Stimulated activated CD4-positive, alpha-beta T cell treated with anti-CD3 and anti-CD28 coated beads, TNF-alpha, amount 100 ng/mL, for 1 hour (primary cell): Measurements from ENCODE around the gene KANSL1.

Experiments used
- DNase-seq, 3 donors: peaks; one replicate each; pipeline ENCODE4 v3.0.0-alpha.2; 2020; ENCODE audit warnings: low read depth in 3 of 3, low spot score in 1 of 3

The KANSL1 gene

GRCh38 chr17:45987706-45988105 is 205.5 kb downstream of the KANSL1 start:
- no peak for DNase-seq

GRCh38 chr17:45986056-45986455 is 207.2 kb downstream of the KANSL1 start:
- no peak for DNase-seq

- DNase-seq = no peak
These were observed 207.8 kb downstream of the KANSL1 start for GRCh38 chr17:45985447-45985846.

GRCh38 chr17:45984368-45984767 is 208.9 kb downstream of the KANSL1 start:
- DNase-seq = no peak

DNA sequence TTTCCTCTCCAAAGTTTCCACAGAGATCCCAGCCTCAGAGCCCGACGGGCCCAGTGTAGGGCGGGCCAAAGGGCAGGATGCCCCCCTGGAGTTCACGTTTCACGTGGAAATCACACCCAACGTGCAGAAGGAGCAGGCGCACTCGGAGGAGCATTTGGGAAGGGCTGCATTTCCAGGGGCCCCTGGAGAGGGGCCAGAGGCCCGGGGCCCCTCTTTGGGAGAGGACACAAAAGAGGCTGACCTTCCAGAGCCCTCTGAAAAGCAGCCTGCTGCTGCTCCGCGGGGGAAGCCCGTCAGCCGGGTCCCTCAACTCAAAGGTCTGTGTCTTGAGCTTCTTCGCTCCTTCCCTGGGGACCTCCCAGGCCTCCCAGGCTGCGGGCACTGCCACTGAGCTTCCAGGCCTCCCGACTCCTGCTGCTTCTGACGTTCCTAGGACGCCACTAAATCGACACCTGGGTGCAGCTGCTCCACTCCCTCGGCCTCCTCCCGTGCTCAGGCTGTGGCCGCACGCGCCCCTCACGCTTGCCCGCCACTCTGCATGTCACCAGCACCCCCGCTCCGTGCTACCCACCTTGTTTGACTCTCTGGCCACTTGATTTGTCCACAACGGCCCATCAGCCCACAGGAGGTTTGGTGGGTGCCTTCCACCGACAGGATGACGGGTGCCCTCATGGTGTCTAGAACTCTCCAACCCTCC is 209.5 kb downstream of the KANSL1 start:
- no peak for DNase-seq

- DNase-seq = no peak
These were observed 210.2 kb downstream of the KANSL1 start for GRCh38 chr17:45982791-45983613.

DNA sequence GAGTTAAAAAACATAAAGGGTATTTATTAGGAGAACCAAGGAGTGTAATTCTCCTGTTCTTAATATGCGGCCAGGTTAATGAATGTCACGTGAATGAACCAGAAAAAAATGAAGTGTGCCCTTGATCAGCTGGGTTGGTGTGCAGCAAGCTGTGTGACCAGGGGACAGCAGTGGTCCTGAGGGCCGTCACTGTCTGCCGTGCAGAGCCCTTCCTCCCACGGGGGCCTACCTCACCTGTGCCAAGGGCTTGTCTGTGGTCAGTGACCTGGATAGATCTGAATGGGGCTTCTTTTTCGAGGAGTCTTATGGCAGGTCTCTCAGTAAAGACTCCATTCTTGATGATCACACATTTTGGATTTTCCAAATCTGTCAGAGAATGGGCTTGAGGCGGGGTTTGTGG is 211.9 kb downstream of the KANSL1 start:
- no peak for DNase-seq

- no peak for DNase-seq
These were observed 212.4 kb downstream of the KANSL1 start for GRCh38 chr17:45980855-45981254.
